ENCODE data around the gene TIAM2.
A peak's percentile ranks its signal among the peaks of the same experiment; 100 is the strongest.

The TIAM2 gene

GRCh38 chr6:155122199-155122950 is 127.3 kb downstream of the TIAM2 start:
- Mint-ChIP-seq H3K4me1 (ENCODE audit: low read depth) (peaks cover 26% of the 10 kb centered on the region), H3K4me3 (no peak overlapping the region), H3K36me3 (ENCODE audit: low read depth) (peaks cover 2% of the 10 kb centered on the region), H3K27ac (no peak overlapping the region), H3K9me3 (no peaks in the 10 kb centered on the region), H3K27me3 (no peaks in the 10 kb centered on the region)
- DNase-seq, result no peak

GRCh38 chr6:155123520-155123919 is 128.4 kb downstream of the TIAM2 start:
- Mint-ChIP-seq H3K9me3 (no peaks in the 10 kb centered on the region), H3K36me3 (ENCODE audit: low read depth) (peaks cover 2% of the 10 kb centered on the region), H3K27me3 (no peaks in the 10 kb centered on the region), H3K4me3 (no peak overlapping the region), H3K27ac (no peak overlapping the region), H3K4me1 (ENCODE audit: low read depth) (peaks cover 30% of the 10 kb centered on the region)
- DNase-seq, result no peak

DNA sequence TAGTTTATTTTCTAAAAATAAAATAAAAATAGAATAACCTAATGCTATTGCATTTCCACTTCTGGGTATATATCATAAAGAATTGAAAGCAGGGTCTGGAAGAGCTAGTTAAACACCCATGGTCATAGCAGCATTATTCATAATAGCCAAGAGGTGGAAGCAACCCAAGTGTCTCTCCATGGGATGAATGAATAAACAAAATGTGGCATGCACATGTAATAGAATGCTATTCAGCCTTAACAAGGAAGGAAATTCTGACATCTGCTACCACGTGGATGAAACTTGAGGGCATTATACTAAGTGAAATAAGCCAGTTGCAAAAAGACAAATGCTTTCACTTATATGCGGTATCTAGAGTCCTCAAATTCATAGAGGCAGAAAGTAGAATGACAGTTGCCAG is 130.8 kb downstream of the TIAM2 start:
- H3K36me3 Mint-ChIP-seq (ENCODE audit: low read depth), result peaks cover 19% of the 10 kb centered on the region
- no peak overlapping the region for H3K4me3 Mint-ChIP-seq
- H3K27me3 Mint-ChIP-seq, result no peaks in the 10 kb centered on the region
- no peaks in the 10 kb centered on the region for H3K9me3 Mint-ChIP-seq
- peak overlapping the region; percentile 50 for H3K27ac Mint-ChIP-seq
- DNase-seq, result no peak
- peaks cover 52% of the 10 kb centered on the region for H3K4me1 Mint-ChIP-seq (ENCODE audit: low read depth)

- DNase-seq, result peak; percentile 61
- Mint-ChIP-seq H3K36me3 (ENCODE audit: low read depth) (peaks cover 21% of the 10 kb centered on the region), H3K4me3 (peak overlapping the region; percentile 45), H3K27me3 (no peaks in the 10 kb centered on the region), H3K9me3 (no peaks in the 10 kb centered on the region), H3K4me1 (ENCODE audit: low read depth) (peaks cover 50% of the 10 kb centered on the region), H3K27ac (peak overlapping the region; percentile 89)
Measured at GRCh38 chr6:155126727-155127439, 131.8 kb downstream of the TIAM2 start.

DNA sequence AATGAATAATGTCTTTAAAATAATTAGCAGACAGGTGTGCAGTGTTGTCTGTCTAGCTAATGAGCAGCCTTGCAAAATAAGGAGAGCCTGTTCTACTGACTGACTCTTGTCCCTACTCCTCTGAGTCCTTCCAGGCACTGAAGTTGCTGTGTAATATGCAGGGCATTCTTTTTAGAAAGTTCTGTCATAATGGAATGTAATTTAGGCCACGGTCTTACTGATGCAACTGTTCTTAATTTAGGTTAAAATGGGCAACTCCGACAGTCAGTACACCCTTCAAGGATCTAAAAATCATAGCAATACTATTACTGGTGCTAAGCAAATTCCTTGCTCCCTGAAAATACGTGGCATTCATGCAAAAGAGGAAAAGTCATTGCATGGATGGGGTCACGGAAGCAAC is 133.9 kb downstream of the TIAM2 start:
- Mint-ChIP-seq H3K9me3 (no peaks in the 10 kb centered on the region), H3K4me1 (ENCODE audit: low read depth) (peaks cover 57% of the 10 kb centered on the region), H3K27me3 (no peaks in the 10 kb centered on the region), H3K27ac (peak overlapping the region; percentile 14), H3K4me3 (no peak overlapping the region), H3K36me3 (ENCODE audit: low read depth) (peaks cover 25% of the 10 kb centered on the region)
- no peak for DNase-seq

DNA sequence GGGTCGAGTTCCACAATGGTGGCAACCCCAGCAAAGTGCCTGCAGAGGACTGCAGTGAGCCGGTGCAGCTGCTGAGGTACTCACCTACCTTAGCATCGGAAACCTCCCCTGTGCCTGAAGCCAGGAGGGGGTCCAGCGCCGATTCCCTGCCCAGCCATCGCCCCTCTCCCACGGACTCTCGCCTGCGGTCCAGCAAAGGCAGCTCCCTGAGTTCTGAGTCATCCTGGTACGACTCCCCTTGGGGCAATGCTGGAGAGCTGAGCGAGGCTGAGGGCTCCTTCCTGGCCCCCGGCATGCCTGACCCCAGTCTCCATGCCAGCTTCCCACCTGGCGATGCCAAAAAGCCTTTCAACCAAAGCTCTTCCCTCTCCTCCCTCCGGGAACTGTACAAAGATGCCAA is 134.6 kb downstream of the TIAM2 start:
- Mint-ChIP-seq H3K4me1 (ENCODE audit: low read depth) (peaks cover 58% of the 10 kb centered on the region), H3K4me3 (no peak overlapping the region), H3K27ac (peak overlapping the region; percentile 87)

DNA sequence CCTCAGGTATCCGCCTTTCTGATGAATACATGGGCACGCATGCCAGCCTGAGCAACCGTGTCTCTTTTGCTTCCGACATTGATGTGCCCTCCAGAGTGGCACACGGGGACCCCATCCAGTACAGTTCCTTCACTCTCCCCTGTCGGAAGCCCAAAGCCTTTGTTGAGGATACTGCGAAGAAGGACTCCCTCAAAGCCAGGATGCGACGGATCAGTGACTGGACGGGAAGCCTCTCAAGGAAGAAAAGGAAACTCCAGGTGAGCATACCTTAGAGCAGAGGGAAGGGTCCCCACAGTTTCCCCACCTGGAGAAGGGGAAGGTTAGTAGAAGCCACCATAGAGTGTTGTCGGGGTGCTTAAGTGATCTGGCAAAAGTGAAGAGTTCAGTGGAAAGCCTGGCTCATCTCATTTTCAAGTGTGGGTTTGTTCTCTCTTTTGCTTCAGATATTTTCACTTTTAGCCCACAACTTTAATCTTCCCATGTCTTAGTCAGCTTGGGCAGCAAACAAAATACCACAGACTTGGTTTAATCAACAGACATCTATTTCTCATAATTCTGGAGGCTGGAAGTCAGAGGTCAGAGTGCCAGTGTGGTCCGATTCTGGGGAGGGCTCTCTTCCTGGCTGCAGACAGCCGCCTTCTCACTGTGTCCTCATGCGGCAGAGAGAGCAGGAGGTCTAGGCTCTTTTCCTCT is 135.2 kb downstream of the TIAM2 start:
- H3K4me1 Mint-ChIP-seq (ENCODE audit: low read depth), result peaks cover 56% of the 10 kb centered on the region
- H3K27ac Mint-ChIP-seq, result peak overlapping the region; percentile 87
- no peaks in the 10 kb centered on the region for H3K27me3 Mint-ChIP-seq
- peaks cover 25% of the 10 kb centered on the region for H3K36me3 Mint-ChIP-seq (ENCODE audit: low read depth)
- no peaks in the 10 kb centered on the region for H3K9me3 Mint-ChIP-seq
- DNase-seq, result peak; percentile 57
- H3K4me3 Mint-ChIP-seq, result peak overlapping the region; percentile 15

More for the DNA sequence above, 134.6 kb downstream of the TIAM2 start:
- Mint-ChIP-seq H3K27me3 (no peaks in the 10 kb centered on the region), H3K9me3 (no peaks in the 10 kb centered on the region), H3K36me3 (ENCODE audit: low read depth) (peaks cover 25% of the 10 kb centered on the region)
- no peak for DNase-seq

DNA sequence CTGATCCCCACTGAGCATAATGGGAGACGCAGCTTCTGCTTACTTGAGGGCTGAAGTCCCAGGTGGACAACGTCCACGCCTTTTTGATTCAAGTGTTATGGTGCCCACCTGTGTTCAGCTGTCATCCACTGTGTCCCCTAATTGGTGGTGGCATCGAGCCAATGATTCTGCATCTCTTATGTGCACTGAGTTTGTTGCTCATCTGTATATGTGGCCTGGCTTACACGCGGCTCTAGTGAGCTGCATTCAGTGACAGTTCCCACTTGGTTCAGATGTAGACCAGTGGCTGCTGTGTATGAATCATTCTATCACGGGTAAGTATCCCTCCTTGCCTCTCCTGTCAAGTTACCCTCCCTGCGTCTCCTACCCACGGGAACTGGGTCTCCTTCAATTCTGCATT is 137.5 kb downstream of the TIAM2 start:
- H3K4me3 Mint-ChIP-seq, result no peak overlapping the region
- H3K36me3 Mint-ChIP-seq (ENCODE audit: low read depth), result peaks cover 33% of the 10 kb centered on the region
- H3K27ac Mint-ChIP-seq, result no peak overlapping the region
- no peaks in the 10 kb centered on the region for H3K9me3 Mint-ChIP-seq
- H3K4me1 Mint-ChIP-seq (ENCODE audit: low read depth), result peaks cover 41% of the 10 kb centered on the region
- no peaks in the 10 kb centered on the region for H3K27me3 Mint-ChIP-seq
- DNase-seq, result no peak

- peaks cover 51% of the 10 kb centered on the region for H3K36me3 Mint-ChIP-seq (ENCODE audit: low read depth)
- H3K27ac Mint-ChIP-seq, result no peak overlapping the region
- no peak for DNase-seq
- peaks cover 32% of the 10 kb centered on the region for H3K4me1 Mint-ChIP-seq (ENCODE audit: low read depth)
- peaks cover 2% of the 10 kb centered on the region for H3K9me3 Mint-ChIP-seq
- no peaks in the 10 kb centered on the region for H3K27me3 Mint-ChIP-seq
- H3K4me3 Mint-ChIP-seq, result no peak overlapping the region
Measured at GRCh38 chr6:155141002-155141401, 145.9 kb downstream of the TIAM2 start.

DNA sequence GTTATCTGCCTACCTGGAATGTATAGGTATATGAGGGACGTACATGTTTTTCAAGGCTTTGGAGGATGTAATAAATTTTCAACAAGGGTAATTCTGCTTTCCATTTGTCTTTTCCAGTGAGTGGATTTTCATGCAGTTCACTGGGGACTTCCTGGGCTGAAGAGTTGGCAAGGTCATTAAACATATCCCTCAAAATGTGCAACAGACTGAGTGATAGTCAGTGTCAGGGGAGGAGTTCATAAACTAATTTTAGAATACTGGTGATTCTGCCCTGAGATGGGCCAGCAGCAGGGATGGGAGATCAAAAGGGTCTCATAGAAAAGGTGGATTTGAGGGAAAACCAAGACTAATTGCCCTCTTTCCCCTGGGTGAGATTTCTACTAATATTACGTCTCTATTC is 146.4 kb downstream of the TIAM2 start:
- no peak for DNase-seq
- Mint-ChIP-seq H3K4me3 (no peak overlapping the region), H3K27ac (no peak overlapping the region), H3K4me1 (ENCODE audit: low read depth) (peaks cover 34% of the 10 kb centered on the region), H3K9me3 (peaks cover 2% of the 10 kb centered on the region), H3K27me3 (no peaks in the 10 kb centered on the region), H3K36me3 (ENCODE audit: low read depth) (peaks cover 54% of the 10 kb centered on the region)

DNA sequence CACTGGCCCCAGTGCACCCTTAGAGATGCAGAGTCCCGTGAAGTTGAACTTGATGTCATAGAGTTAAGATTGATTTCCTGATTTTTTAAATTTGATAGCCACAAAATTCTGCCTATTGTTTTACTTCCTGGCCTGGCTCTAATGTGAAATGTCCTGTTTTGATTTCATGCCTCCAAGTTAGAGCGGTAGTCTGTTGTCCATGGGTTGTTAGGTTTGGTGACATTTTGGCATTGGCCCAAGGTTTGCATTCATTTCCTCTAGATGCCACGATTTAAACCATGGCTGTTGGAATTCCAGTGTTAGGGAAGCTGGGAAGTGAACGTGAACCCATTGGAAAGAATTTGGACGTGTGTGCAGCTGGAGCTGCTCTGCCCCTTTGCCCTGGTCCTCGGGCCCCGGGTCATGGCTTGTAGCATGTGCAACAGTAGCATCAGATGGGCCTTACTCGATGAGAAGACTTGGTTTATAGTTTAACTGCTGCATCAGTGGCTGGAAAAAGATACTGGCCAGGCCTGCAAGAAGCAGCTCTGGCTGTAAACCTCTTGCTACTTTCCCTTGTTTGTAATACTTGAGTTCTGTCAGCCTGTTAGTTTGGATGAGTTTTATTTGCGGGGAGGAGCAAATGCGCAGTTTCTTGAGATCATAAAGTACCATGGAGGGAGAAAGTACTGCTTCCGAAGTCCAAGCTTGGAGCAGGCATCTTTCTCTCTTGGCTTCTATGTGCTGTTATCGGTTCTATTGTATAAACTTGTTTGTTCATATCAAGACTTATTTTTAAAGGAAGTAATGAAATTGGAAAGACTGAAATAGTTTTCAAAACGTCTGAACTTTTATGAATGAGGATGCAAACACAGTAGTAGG is 147.3 kb downstream of the TIAM2 start:
- H3K4me3 Mint-ChIP-seq, result peak overlapping the region; percentile 29
- no peaks in the 10 kb centered on the region for H3K27me3 Mint-ChIP-seq
- H3K36me3 Mint-ChIP-seq (ENCODE audit: low read depth), result peaks cover 46% of the 10 kb centered on the region
- H3K9me3 Mint-ChIP-seq, result peaks cover 2% of the 10 kb centered on the region
- peaks cover 34% of the 10 kb centered on the region for H3K4me1 Mint-ChIP-seq (ENCODE audit: low read depth)
- no peak for DNase-seq
- peak overlapping the region; percentile 2 for H3K27ac Mint-ChIP-seq

GRCh38 chr6:155143029-155143577 is 148.0 kb downstream of the TIAM2 start:
- H3K27ac Mint-ChIP-seq, result peak overlapping the region; percentile 54
- peaks cover 49% of the 10 kb centered on the region for H3K36me3 Mint-ChIP-seq (ENCODE audit: low read depth)
- DNase-seq, result no peak
- peak overlapping the region; percentile 29 for H3K4me3 Mint-ChIP-seq
- peaks cover 39% of the 10 kb centered on the region for H3K4me1 Mint-ChIP-seq (ENCODE audit: low read depth)
- H3K27me3 Mint-ChIP-seq, result no peaks in the 10 kb centered on the region
- peaks cover 2% of the 10 kb centered on the region for H3K9me3 Mint-ChIP-seq

- peak overlapping the region; percentile 29 for H3K4me3 Mint-ChIP-seq
- no peaks in the 10 kb centered on the region for H3K27me3 Mint-ChIP-seq
- no peak for DNase-seq
- peaks cover 2% of the 10 kb centered on the region for H3K9me3 Mint-ChIP-seq
- peaks cover 49% of the 10 kb centered on the region for H3K36me3 Mint-ChIP-seq (ENCODE audit: low read depth)
- peak overlapping the region; percentile 54 for H3K27ac Mint-ChIP-seq
- H3K4me1 Mint-ChIP-seq (ENCODE audit: low read depth), result peaks cover 44% of the 10 kb centered on the region
Measured at GRCh38 chr6:155143578-155144106, 148.5 kb downstream of the TIAM2 start.

DNA sequence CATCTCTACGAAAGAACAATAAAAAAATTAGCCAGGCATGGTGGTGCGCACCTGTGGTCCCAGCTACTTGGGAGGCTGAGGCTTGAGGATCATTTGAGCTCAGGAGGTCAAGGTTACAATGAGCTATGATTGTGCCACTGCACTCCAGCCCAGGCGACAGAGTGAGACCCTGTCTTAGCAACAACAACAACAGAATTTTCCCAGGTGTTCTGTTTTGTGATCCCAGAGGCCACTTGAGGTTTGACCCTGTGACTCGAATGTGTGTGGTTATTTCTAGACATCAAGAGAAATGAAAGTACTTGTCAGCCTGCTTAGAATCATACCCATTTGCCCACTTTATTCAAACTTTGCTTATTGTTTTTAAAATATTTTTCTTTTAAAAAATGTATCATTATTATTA is 151.1 kb downstream of the TIAM2 start:
- DNase-seq, result no peak
- no peaks in the 10 kb centered on the region for H3K27me3 Mint-ChIP-seq
- peaks cover 2% of the 10 kb centered on the region for H3K9me3 Mint-ChIP-seq
- peaks cover 60% of the 10 kb centered on the region for H3K4me1 Mint-ChIP-seq (ENCODE audit: low read depth)
- peaks cover 55% of the 10 kb centered on the region for H3K36me3 Mint-ChIP-seq (ENCODE audit: low read depth)
- H3K4me3 Mint-ChIP-seq, result no peak overlapping the region
- H3K27ac Mint-ChIP-seq, result no peak overlapping the region
